Breast epithelium (tissue), 4 donors: ENCODE results near the gene RSBN1L. TPM values are rescaled to one million over a fixed set of nuclear protein-coding genes. Genes with fewer than 3 reads are reported as not detected.

ENCODE experiments used
- DNase-seq, 2 donors: peaks; one replicate each; pipeline ENCODE4 v3.0.0-alpha.2; 2019; ENCODE audit warnings: low spot score in 2 of 2
- H3K27ac ChIP-seq, 2 donors: fragments of 200-600 bp; sonication (generic) in 1 of 2; one replicate each; pipeline ENCODE4 v1.5.1; 2016 to 2019; ENCODE audit warnings: mild to moderate bottlenecking in 1 of 2
- H3K27me3 ChIP-seq, 2 donors: fragments of 200-600 bp; sonication (generic) in 1 of 2; one replicate each; pipeline versions ENCODE4 v1.5.1 to v1.6.0; 2017 to 2019; ENCODE audit warnings: control low read depth in 1 of 2, mild to moderate bottlenecking in 1 of 2
- H3K36me3 ChIP-seq: fragments of 200-600 bp; one replicate; pipeline ENCODE4 v1.5.1; 2019
- H3K4me1 ChIP-seq, 2 donors: fragments of 200-600 bp; sonication (generic); one replicate each; pipeline ENCODE4 v1.5.1; 2016 to 2019; ENCODE audit warnings: control low read depth in 1 of 2
- H3K4me3 ChIP-seq, 3 donors: fragments of 200-600 bp; sonication (generic); 1 replicate in 2 of 3; 2 replicates in 1 of 3; pipeline ENCODE4 v1.5.1; 2016 to 2019; ENCODE audit warnings: mild to moderate bottlenecking in 3 of 3, moderate library complexity in 2 of 3
- H3K9me3 ChIP-seq, 2 donors: fragments of 200-600 bp; sonication (generic) in 1 of 2; one replicate each; pipeline ENCODE4 v1.5.1; 2016 to 2019; ENCODE audit warnings: control low read depth in 1 of 2
- POLR2A ChIP-seq: fragments of 450-650 bp; IDR thresholded peaks from one replicate; pipeline ENCODE4 v1.6.1; 2016; ENCODE audit warnings: antibody characterized with exemption, mild to moderate bottlenecking, moderate library complexity
- POLR2AphosphoS5 ChIP-seq, 3 donors: sonication (generic); formaldehyde crosslinking; IDR thresholded peaks; one replicate each; pipeline ENCODE4 v1.6.1; 2017; ENCODE audit warnings: antibody characterized with exemption in 3 of 3
- intact Hi-C: fragments of 100-400 bp; cut with DNase I; formaldehyde crosslinking; loops from one replicate; pipeline ENCODE4 v1.15.1; 2023; ENCODE audit warnings: low total_unique reads
- total RNA-seq, 3 donors: library from RNA; depleted of rRNA; stranded (reverse); fragments of >200 nt; gene quantifications; one replicate each; pipeline ENCODE4 v1.1.0, GENCODE V29; 2016
- TF ChIP-seq, protein P1 (sequence below), 3 donors: fragments of 450-650 bp; IDR thresholded peaks; one replicate each; pipeline ENCODE4 v1.5.1; 2016 to 2017; ENCODE audit warnings: antibody characterized with exemption in 3 of 3, mild to moderate bottlenecking in 3 of 3, moderate library complexity in 3 of 3

Gene RSBN1L
- total RNA-seq, 3 donors from 2014 or later, result 13.9 to 34.5 (median 29.8) TPM

DNA sequence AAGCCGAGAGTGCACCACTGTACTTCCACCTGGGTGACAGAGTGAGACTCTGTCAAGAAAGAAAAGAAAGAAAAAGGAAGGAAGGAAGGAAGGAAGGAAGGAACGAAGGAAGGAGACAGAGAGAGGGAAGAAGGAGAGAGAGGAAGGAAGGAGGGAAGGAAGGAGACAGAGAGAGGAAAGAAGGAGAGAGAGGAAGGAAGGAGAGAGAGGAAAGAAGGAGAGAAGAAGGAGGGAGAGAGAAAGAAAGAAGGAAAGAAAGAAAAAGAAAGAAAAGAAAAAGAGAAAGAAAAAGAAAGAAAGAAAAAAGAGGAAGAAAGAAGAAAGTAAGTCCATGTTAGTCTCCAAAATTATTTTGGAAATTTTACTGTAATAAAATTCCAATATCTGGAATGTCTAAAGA, 33.4 kb upstream of the RSBN1L start:
- H3K4me1 ChIP-seq, result no peaks in the 10 kb centered on the region
- H3K4me3 ChIP-seq, result no peak overlapping the region
- no peaks in the 10 kb centered on the region for H3K36me3 ChIP-seq
- no peak for DNase-seq
- intact Hi-C loops, result loop anchor here (10.0 kb wide), 1 partner anchor 82 kb away; no protein-coding TSS in a partner anchor
- TF ChIP-seq, protein P1, sequence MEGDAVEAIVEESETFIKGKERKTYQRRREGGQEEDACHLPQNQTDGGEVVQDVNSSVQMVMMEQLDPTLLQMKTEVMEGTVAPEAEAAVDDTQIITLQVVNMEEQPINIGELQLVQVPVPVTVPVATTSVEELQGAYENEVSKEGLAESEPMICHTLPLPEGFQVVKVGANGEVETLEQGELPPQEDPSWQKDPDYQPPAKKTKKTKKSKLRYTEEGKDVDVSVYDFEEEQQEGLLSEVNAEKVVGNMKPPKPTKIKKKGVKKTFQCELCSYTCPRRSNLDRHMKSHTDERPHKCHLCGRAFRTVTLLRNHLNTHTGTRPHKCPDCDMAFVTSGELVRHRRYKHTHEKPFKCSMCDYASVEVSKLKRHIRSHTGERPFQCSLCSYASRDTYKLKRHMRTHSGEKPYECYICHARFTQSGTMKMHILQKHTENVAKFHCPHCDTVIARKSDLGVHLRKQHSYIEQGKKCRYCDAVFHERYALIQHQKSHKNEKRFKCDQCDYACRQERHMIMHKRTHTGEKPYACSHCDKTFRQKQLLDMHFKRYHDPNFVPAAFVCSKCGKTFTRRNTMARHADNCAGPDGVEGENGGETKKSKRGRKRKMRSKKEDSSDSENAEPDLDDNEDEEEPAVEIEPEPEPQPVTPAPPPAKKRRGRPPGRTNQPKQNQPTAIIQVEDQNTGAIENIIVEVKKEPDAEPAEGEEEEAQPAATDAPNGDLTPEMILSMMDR (IDR thresholded peaks at IDR 0.05), result no peak
- no peak for TF ChIP-seq POLR2A
- TF ChIP-seq POLR2AphosphoS5 (IDR thresholded peaks at IDR 0.05), result no peak
- no peaks in the 10 kb centered on the region for H3K9me3 ChIP-seq
- no peak overlapping the region for H3K27ac ChIP-seq
- no peaks in the 10 kb centered on the region for H3K27me3 ChIP-seq

DNA sequence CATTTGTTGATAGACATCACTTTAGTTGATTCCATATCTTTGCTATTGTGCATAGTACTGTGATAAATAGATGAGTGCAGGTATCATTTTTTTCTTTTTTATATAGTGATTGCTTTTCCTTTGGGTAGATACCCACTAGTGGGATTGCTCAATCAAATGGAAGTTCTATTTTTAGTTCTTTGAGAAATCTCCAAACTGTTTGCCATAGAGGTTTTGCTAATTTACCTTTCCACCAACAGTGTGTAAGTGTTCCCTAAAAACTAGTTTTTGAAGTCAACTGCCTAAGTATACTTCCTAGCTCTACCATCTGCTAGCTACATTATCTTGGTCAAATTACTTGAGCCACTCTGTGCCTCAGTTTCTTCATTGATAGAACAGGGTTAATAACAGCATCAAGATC, 31.5 kb upstream of the RSBN1L start:
- no peak overlapping the region for H3K27ac ChIP-seq
- intact Hi-C loops, result loop anchor here (10.0 kb wide), 1 partner anchor 80 kb away; no protein-coding TSS in a partner anchor
- H3K4me1 ChIP-seq, result no peaks in the 10 kb centered on the region
- TF ChIP-seq, protein P1 (IDR thresholded peaks at IDR 0.05), result no peak
- no peak for TF ChIP-seq POLR2A
- no peak for TF ChIP-seq POLR2AphosphoS5 (IDR thresholded peaks at IDR 0.05)
- no peak for DNase-seq
- no peaks in the 10 kb centered on the region for H3K9me3 ChIP-seq
- no peaks in the 10 kb centered on the region for H3K36me3 ChIP-seq
- H3K4me3 ChIP-seq, result no peak overlapping the region
- no peaks in the 10 kb centered on the region for H3K27me3 ChIP-seq

DNA sequence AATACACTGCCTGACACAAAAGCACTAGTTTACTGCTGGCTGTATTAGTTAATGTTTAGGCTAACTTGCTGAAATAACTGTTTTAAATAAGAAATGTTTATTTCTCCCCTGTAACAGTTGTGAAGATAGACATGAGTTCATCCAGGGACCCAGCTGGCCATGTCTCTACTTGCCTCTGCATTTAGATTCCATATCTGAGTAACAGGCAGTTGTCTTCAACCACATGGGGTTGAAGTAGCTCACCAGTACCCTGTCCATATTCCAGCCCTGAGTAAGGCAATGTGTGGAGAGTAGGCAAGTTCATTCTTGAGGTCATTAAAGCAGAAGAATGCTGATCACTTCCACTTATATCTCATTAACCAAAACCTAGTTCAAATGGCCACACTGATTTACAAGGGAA, 31.1 kb upstream of the RSBN1L start:
- TF ChIP-seq POLR2A (no peak), POLR2AphosphoS5 (IDR thresholded peaks at IDR 0.05) (no peak)
- TF ChIP-seq, protein P1 (IDR thresholded peaks at IDR 0.05), result no peak
- no peak overlapping the region for H3K27ac ChIP-seq
- H3K4me1 ChIP-seq, result no peaks in the 10 kb centered on the region
- no peak for DNase-seq
- intact Hi-C loops, result loop anchor here (10.0 kb wide), 1 partner anchor 80 kb away; no protein-coding TSS in a partner anchor
- no peaks in the 10 kb centered on the region for H3K27me3 ChIP-seq
- no peak overlapping the region for H3K4me3 ChIP-seq
- H3K36me3 ChIP-seq, result no peaks in the 10 kb centered on the region
- no peaks in the 10 kb centered on the region for H3K9me3 ChIP-seq

DNA sequence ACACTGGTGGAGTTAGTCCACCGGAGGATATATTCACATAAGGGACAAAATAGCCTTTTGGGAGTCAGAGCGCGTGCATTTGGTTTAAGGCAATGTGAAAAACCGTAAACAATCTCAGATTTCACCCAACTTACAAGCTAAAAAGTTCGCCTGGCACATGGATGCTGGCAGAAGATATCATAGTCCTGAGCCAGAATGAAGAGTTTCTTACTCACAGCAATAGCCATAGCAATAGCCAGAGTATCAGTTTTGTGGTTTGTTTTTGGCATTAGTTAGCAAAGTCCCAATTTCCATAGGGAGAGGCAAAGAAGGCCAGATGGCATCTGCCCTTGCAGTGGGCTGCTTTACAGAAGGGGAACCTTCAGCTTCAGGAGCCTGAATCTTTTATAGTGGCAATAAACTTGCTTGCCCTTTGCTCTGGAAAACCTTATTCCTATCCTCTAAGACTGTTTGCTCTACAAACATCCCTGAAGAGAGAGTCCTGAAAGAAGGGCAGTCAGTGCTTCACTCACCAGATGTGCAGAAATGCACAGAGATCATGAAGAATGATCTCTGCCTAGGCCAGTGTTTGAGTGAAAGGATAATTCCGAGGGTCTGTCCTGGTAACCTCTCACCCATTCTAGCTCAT, 28.7 kb upstream of the RSBN1L start:
- intact Hi-C loops, result loop anchor here (10.0 kb wide), 1 partner anchor 77 kb away; no protein-coding TSS in a partner anchor
- Histone ChIP-seq H3K4me3 (no peak overlapping the region), H3K27ac (no peak overlapping the region), H3K4me1 (no peaks in the 10 kb centered on the region), H3K27me3 (no peaks in the 10 kb centered on the region), H3K9me3 (no peaks in the 10 kb centered on the region), H3K36me3 (no peaks in the 10 kb centered on the region)
- no peak for DNase-seq
- TF ChIP-seq POLR2AphosphoS5 (IDR thresholded peaks at IDR 0.05) (no peak), POLR2A (no peak)
- TF ChIP-seq, protein P1 (IDR thresholded peaks at IDR 0.05), result no peak

DNA sequence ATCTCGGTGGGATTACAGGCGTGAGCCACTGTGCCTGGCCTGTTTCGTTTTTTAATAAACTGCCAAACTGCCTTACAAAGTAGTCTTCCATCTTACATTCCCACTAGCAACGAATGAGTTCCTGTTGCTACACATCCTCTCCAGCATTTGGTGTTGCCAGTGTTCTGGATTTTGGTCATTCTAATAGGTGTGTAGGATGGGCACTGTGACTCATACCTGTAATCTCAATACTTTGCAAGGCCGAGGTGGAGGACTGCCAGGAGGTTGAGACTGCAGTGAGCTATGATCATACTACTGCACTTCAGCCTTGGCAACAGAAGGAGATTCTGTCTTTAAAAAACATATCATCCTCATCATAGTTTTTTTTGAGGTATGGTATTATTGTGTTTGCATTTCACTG, 21.4 kb upstream of the RSBN1L start:
- no peak overlapping the region for H3K27ac ChIP-seq
- no peaks in the 10 kb centered on the region for H3K27me3 ChIP-seq
- H3K9me3 ChIP-seq, result no peaks in the 10 kb centered on the region
- no peak for DNase-seq
- no peaks in the 10 kb centered on the region for H3K4me1 ChIP-seq
- no peaks in the 10 kb centered on the region for H3K36me3 ChIP-seq
- TF ChIP-seq, protein P1 (IDR thresholded peaks at IDR 0.05), result no peak
- TF ChIP-seq POLR2A, result no peak
- no peak for TF ChIP-seq POLR2AphosphoS5 (IDR thresholded peaks at IDR 0.05)
- intact Hi-C loops, result no loop called here
- no peak overlapping the region for H3K4me3 ChIP-seq
